GM10266 (cell line): Measurements from ENCODE around the gene ADCY9.

Experiments
- DNase-seq: peaks from one replicate; pipeline ENCODE4 v3.0.0; 2012; ENCODE audit errors: extremely low spot score
- TF ChIP-seq, protein P1 (sequence below): IDR thresholded peaks from 2 replicates; pipeline ENCODE4 v1.5.1; 2012; ENCODE audit warnings: mild to moderate bottlenecking, low read depth; ENCODE audit not compliant: control insufficient read depth, insufficient read depth; ENCODE audit errors: missing control alignments

ADCY9 gene

DNA sequence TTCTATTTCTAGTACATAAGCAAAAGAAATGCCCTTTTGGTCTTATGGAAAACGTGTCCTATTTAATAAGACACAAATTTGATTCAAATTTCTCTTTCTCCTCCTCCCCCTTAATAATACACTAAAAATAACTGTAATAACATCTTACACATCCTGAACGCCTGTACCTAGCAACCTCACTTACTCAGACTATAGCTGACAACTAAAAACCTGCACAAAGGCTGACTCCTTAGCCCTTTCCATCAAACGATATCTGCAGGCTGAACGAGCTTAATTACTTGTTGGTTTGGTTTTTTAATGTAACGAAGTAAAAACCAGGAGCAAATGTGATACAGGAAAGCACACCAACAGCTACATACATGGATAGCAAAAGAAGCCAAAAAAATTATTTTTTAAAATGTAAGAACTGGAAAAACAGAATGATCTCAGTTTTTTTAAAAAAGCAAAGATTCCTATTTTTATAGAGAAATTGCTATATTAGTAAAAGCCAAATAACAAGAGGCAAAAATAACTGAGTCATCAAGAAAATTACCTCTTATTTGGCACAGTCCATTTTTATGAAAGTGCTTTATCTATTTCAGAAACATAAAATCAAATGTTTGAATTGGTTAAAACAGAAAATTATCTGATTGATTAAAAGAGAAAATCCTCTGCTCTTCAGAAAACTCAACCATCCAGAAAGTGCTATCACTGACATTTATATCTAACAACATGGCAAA lies 23.5 kb downstream of the ADCY9 start:
- TF ChIP-seq, protein P1, sequence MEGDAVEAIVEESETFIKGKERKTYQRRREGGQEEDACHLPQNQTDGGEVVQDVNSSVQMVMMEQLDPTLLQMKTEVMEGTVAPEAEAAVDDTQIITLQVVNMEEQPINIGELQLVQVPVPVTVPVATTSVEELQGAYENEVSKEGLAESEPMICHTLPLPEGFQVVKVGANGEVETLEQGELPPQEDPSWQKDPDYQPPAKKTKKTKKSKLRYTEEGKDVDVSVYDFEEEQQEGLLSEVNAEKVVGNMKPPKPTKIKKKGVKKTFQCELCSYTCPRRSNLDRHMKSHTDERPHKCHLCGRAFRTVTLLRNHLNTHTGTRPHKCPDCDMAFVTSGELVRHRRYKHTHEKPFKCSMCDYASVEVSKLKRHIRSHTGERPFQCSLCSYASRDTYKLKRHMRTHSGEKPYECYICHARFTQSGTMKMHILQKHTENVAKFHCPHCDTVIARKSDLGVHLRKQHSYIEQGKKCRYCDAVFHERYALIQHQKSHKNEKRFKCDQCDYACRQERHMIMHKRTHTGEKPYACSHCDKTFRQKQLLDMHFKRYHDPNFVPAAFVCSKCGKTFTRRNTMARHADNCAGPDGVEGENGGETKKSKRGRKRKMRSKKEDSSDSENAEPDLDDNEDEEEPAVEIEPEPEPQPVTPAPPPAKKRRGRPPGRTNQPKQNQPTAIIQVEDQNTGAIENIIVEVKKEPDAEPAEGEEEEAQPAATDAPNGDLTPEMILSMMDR = no peak
- no peak for DNase-seq

DNA sequence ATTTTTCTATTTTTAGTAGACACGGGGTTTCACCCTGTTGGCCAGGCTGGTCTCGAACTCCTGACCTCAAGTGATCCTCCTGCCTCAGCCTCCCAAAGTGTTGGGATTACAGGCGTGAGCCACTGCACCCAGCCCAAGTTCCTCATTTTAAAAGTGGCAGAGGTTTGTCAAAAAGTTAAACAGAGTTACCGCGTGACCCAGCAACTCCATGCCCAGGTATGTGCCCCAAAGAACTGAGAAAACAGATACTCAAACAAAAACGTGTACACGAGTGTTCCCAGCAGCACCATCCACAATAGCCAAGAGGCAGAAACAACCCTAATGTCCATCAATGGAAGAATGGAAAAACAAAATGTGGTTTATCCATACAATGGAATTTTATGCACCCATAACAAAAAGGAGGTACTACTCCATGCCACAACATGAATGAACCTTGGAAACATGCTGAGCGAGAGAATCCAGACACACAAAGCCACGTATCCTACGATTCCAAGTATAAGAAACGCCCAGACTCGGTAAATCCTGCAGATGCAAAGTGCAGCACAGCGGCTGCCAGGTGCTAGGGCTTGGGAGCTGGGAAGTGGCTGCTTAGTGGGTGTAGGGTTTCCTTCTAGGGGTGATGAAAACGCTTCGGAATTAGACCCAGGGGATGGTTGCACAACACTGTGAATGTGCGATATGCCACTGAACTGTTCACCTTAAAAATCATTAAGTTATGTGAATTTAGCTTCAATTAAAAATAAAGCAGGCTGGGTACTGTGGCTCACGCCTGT lies 24.8 kb downstream of the ADCY9 start:
- TF ChIP-seq, protein P1 = no peak
- no peak for DNase-seq

DNA sequence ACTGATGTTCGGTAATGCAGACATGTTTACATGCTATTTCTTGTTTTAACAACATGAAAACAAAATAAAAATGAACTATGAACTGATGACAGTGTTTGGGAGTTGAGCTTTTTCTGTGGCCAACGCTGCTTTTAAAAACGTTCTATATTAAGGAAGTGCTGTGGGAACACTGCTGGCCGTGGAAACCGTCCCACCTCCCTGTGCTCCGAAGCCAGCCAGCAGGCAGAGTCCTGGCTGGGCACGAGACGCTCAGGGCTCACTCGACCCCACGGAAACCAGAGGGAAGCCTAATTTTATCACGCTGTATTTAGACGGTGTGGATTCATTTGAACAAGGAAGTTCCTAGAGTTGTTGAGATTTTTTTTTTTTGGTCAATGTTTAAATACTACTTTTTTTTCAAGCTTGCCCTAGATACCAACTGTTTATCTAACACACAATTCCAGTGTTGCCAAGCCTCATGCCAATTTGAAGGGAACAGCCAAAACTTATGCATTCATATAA lies 25.8 kb downstream of the ADCY9 start:
- DNase-seq = no peak
- TF ChIP-seq, protein P1 = no peak

DNA sequence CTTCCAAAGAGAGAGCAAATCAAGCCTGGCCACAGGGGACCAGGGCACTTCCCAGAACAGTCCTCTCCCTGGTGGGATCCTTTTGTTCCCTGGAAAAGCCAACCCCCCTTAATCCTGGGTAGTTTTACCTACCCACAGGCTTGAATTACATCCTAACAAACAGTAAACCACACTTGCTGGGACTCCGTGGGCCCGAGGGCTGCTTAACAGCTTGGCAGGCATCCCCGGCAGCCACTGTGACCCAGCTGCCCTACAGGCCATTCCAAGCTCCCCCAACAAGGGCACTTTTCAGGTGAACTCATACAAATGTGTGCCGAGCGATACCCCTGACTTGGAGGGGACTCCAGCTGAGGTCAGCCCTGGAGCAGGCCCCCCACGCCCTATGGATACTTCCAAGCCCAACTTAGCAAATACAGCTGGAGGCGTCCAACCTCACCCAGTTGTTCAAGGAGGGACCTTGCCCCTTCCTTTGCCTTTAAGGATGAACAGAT lies 26.4 kb downstream of the ADCY9 start:
- DNase-seq = no peak
- TF ChIP-seq, protein P1 = no peak

DNA sequence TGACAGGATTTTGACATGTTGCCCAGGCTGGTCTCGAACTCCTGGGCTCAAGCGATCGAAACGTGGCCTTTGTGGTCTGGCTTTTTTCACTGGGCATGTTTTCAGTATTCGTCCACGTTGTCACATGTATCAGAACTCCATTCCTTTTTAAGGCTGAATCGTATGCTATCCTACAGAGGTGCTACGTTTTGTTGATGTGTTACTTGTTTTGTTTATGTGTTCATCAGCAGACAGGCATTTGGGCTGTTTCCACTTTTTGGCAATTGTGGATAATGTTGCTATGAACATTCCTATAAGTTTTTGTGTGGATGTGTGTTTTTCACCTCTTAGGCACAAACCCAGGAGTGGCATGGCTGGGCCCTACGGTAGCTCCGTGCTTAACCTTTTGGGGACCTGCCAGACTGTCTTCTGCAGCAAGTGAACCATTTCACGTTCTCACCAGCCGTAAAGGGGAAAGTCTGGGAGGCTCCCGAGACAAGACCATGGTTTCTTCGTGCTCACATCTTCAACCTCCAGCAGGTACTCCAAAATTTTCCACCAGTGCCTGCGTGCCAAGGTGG lies 26.9 kb downstream of the ADCY9 start:
- TF ChIP-seq, protein P1 = no peak
- DNase-seq = no peak

DNA sequence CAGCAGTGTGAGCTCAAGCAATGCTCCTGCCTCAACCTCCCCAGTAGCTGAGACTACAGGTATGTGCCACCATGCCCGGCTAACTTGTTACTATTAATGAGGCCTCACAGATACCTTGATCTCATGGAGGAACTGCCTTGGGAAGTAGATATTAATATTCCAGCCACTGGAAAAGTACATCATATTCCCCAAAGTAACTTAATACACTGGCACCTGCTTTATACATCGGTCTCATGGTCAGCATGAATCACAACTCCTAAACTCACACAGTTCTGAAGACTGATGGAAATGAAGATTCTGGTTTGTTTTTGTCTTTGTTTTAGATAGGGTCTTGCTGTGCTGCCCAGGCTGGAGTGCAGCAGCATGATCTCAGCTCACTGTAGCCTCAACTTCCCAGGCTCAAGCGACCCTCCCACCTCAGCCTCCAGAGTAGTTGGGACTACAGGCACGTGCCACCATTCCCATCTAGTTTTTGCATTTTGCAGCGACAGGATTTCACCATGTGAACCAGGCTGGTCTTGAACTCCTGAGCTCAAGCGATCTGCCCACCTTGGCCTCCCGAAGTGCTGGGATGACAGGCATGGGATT lies 28.2 kb downstream of the ADCY9 start:
- TF ChIP-seq, protein P1 = no peak
- DNase-seq = no peak
